ENCODE data around the gene ARF6. TPM values are rescaled to one million over a fixed set of nuclear protein-coding genes. Genes with fewer than 3 reads are reported as not detected.

ARF6 gene
- 10 to 100 TPM; 35.4 to 85.0 (median 45.9) TPM for total RNA-seq

- TF ChIP-seq CTCF (IDR thresholded peaks at IDR 0.05) = no peak
- peak; percentile 86 for DNase-seq (ENCODE audit: low spot score)
- peak; percentile 98 for ATAC-seq (ENCODE audit: low FRiP score)
These were observed at the start of gene ARF6 for GRCh38 chr14:49892636-49893308. Gene ARF6, plus strand, starts transcription at chr14:49893082. Its CDS starts 655 bp downstream, at chr14:49893737.

- ATAC-seq (ENCODE audit: low FRiP score) (no peak), DNase-seq (ENCODE audit: low spot score) (no peak)
- no peak for TF ChIP-seq CTCF (IDR thresholded peaks at IDR 0.05)
These were observed 43.6 kb upstream of the ARF6 start for GRCh38 chr14:49849213-49849847.

DNA sequence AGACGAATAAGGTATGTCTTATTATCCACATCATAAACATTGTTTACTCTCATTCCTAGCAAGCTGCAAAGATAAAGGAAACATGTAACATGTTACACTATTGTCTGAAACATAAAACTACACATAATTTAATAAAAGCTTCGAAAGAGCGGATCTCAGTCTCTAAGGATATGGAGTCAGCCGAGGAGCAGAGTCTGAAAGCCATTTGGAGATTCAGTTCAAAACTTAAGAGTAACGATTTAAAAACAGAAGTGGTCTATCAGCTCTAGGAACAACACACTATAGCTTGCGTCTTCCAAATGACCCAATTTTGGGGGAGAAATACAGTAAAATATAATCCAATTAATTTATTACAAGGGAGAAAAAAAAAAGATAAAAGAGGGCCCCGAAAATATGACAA lies 41.1 kb upstream of the ARF6 start:
- no peak for ATAC-seq (ENCODE audit: low FRiP score)
- DNase-seq (ENCODE audit: low spot score) = no peak
- no peak for TF ChIP-seq CTCF (IDR thresholded peaks at IDR 0.05)

DNA sequence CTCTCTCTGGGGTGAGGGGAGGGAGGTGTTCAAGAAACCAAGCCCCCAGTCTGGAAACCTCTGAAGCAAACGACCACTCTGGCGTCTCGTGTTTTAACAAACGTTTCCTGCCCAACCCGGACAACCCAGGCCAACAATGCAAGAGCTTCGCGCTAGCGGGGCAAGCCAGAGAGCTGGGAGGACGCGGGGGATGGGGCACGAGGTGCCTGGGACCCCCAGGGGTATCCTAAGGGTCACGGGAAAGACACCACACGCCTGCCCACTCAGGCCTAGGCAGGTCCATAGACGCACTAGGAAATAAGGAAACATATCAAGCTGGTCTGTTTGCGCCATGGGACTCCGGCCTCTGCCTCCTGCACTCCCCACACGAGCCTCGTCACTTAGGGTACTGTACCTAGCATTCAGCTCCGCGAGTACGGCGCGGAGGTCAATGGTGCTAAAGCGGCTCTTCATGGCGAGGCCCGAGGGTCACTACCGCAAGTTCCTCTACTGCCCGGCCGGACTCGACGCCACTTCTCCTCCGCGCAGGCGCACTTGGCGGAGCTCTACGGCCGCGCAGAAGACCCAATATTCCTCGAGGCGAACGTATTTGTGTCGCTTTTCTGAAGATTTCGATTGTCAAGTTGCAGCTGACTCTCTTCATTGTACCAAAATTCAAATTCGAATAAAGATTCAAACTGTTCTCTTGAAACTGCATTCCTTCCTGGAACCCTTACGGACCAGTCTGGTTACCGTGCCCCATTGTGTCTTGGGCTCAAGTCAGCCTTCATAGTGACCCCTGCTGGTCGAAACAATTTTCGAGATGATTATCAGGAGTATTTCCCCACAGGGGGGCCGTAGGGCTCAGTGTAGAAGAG lies 40.4 kb upstream of the ARF6 start, which contains the start of gene NEMF:
Gene NEMF, minus strand, starts transcription at position 488 of the 857 bp plus-strand sequence. Its CDS starts 35 bp downstream, at position 453.
- ATAC-seq (ENCODE audit: low FRiP score) = peak; percentile 85
- TF ChIP-seq CTCF (IDR thresholded peaks at IDR 0.05) = peak in 1 of 3 donors; percentile 69

GRCh38 chr14:49853158-49853477 lies 39.8 kb upstream of the ARF6 start:
- ATAC-seq (ENCODE audit: low FRiP score) = no peak
- peak in 1 of 3 donors; percentile 1 for TF ChIP-seq CTCF (IDR thresholded peaks at IDR 0.05)

More for the DNA sequence above, 40.4 kb upstream of the ARF6 start, which contains the start of gene NEMF:
- peak; percentile 90 for DNase-seq (ENCODE audit: low spot score)

GRCh38 chr14:49853572-49854375 lies 39.1 kb upstream of the ARF6 start:
- TF ChIP-seq CTCF (IDR thresholded peaks at IDR 0.05) = peak in 2 of 3 donors; percentile 53 to 68
- ATAC-seq (ENCODE audit: low FRiP score) (peak; percentile 59), DNase-seq (ENCODE audit: low spot score) (no peak)

More at GRCh38 chr14:49853158-49853477, 39.8 kb upstream of the ARF6 start:
- no peak for DNase-seq (ENCODE audit: low spot score)

Data from omental fat pad (tissue), 4 donors.